Myocyte (in vitro differentiated cells): ENCODE data around the gene ANKMY1. TPM values are rescaled to one million over a fixed set of nuclear protein-coding genes. Genes with fewer than 3 reads are reported as not detected.
"Not testable (repeated sequence)": the region's sequence is repeated elsewhere in the genome, so short reads cannot be mapped to it uniquely, and the experiment has no call there.

Experiments
- DNase-seq: peaks from one replicate; pipeline ENCODE4 v3.0.0-alpha.2; 2012; ENCODE audit warnings: low read depth
- total RNA-seq: library from RNA; depleted of rRNA; stranded (reverse); fragments of >200 nt; gene quantifications from 2 replicates; pipeline ENCODE4 v1.2.3, GENCODE V29; 2014

The ANKMY1 gene
- total RNA-seq, 1 donor from 2014 or later = 5.3 TPM

- no peak for DNase-seq
These were observed 34.1 kb downstream of the ANKMY1 start for GRCh38 chr2:240523451-240524281.

GRCh38 chr2:240522406-240522805 is 35.4 kb downstream of the ANKMY1 start:
- no peak for DNase-seq

GRCh38 chr2:240521885-240522284 is 35.9 kb downstream of the ANKMY1 start:
- not testable (repeated sequence) for DNase-seq

DNA sequence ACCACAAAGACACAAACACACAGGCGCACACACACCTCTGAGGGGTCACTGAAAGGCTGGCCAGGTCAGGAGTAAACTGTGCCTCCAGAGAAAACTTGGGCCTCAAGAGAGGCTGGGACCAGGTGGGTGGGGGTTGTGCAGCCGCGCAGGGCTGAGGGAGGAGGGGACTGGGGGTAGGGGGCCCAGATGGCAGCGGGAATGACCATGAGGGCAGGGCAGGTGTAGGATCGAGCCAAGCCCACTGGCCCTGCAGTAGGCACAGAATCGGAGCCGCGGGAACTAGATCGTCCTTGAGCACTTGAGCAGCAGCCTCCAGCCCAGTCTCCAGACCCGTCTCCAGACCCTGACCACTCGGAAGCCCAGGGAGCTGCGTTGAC is 36.8 kb downstream of the ANKMY1 start:
- DNase-seq = no peak

GRCh38 chr2:240520130-240520973 is 37.4 kb downstream of the ANKMY1 start:
- no peak for DNase-seq

GRCh38 chr2:240519396-240520129 is 38.2 kb downstream of the ANKMY1 start:
- no peak for DNase-seq

DNA sequence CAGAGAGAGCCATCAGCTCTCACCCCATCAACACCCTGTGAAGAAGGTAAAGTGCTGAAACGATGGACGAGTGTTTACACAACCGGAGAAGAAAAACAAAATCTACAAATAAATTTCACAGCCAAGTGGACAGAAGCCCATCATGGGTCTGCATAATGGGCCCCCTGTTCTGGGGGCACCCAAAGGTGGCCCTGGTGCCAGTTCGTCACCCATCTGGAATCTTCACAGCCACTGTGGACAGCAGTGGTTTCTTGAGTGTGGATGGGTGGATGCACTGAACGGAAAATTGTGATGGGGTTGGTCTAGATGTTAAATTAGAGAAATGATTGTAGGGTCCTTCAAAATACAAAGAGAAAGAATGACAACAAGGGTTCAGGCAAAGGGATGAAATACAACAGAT is 38.8 kb downstream of the ANKMY1 start:
- no peak for DNase-seq

GRCh38 chr2:240517342-240517741 is 40.4 kb downstream of the ANKMY1 start:
- DNase-seq = no peak

DNA sequence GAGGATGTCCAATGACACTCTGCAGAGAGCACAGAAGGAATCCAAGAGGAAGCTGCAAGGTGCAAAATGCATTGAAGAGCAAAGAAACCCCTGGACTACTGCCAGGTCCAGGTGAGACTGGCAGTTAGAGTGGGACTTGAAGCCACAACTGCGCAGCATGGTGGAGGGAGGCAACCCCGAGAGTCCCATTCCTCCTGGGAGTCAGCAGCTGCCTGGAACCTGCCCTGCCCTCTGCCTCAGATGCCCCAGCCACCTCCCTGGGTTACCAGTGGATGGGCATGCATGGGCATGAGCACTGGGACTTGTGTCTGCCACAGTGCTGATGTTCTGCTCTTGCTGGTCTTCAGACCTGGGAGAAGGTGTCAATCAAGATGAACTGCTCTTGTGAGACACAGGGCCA is 43.2 kb downstream of the ANKMY1 start:
- no peak for DNase-seq

DNA sequence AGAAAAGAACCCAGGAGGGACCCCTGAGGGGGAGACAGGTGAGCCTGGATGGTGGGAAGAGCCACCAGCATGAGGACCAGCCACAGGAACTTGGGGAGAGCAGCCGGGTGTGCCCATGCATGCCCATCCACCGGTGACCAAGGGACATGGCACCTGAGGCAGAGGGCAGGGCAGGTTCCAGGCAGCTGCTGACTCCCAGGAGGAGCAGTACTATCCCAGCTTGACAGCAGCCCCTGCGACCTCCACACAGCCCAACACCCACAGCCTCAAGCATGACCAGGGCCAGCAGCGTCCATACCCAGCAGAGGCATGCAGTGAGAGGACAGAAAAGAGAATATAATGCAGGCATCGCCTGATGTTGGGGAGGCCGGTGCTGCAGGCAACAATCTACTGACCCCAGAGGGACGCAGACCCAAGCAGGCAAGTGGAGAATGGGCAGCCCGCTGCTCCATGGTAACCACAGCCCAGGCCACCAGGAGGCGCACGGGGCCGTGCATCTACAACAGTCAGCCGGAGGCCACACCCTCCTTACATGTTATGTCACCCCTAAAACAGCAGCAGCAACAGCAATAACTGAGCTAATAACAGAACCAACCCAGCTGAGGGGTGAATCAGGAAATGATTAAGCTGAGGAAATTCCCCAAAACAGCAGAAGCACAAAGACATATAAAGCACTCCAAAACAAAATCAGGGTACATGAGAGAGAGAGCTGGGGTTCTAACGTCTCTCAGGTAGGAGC is 44.1 kb downstream of the ANKMY1 start:
- peak; percentile 75 for DNase-seq

DNA sequence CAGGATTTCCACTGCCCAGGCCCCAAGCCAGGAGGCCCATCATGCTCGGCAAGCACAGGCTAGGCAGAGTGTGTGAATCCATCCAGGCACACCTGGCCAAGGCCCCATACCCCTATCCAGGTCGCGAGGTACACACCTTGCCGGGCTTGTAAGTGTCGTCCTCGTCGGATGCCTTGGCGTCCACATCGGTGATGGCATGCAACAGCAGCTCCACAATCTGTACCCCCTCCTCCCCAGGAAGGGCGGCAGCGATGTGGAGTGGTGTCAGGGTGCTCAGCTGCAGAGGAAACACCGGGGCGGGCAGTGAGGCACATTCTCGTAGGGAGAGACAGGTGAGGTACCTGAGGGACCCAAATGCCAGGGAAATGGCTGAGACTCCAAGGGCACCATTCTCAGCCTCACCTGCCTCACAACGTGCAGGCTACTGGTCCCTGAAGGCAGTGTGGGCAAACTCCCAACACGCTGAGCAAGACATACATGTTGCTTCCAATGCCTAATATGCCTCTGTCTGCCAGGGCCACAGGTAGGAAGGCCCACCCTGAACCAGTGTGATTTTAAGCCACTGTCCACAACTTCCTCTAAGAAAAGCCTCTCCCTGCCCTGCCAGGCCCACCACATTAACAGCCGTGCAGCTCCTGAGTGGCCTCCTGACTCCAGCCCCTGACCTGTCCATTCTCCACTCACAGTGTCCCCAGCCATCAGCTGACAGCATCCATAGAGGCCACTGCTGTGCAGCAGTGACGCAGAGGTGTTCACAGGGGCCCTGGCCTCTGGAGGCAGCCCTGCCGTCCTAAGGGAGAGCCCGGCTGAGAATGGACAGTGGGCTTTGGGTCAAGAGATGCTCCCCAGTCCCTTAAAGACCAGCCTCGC is 44.9 kb downstream of the ANKMY1 start:
- DNase-seq = no peak

DNA sequence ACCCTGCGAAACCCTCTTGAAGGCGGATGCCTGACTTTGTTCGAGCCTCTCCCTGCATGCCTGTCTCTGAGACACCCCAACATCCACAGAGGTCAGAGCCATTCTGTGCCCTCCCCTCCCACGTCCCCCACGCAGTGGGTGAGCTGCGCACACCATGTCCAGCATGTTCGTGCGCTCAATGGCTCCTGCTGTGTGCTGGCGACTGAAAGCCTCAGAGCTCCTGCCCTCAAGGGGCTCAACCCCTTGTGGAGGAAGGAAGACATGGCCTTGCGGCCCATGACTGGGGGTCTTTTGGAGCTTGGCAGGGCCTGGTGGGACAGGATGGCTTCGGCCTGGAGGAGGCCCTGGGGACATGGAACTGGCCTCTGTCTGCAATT is 45.7 kb downstream of the ANKMY1 start:
- no peak for DNase-seq

- DNase-seq = no peak
These were observed 46.3 kb downstream of the ANKMY1 start for GRCh38 chr2:240511351-240512108.

- no peak for DNase-seq
These were observed 47.1 kb downstream of the ANKMY1 start for GRCh38 chr2:240510513-240511210.

DNA sequence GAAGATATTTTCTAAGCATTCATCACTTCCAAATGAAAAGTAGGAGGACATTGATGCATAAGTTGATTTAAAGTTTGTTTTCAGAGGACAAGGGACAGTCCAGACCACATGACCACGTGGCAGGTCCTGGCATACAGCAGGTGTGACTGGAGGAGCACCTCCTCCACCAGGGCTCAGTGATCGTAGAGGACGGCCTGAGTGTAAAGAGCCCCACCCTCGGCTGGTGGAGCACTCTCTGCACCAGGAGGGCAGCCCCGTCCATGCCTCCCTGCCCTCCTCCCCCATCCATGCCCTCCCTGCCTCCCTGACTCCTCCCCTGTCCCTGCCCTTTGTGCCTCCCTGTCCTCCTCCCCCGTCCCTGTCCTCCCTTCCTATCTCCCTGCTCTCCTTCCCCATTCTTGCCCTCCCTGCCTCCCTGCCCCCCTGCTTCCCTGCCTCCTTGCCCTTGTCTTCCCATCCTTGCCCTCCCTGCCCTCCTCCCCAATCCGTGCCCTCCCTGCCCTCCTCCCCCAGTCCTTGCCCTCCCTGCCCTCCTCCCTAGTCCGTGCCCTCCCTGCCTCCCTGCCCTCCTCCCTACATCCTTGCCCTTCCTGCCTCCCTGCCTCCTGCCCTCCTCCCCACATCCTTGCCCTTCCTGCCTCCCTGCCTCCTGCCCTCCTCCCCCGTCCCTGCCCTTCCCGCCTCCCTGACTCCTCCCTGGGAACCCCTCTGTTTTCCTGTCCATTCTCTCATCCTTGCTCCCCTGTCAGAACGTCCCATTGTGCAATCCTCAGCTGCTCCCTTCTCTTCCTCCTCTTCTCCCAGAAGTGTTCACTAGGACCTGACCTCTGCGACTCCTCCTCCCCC is 47.9 kb downstream of the ANKMY1 start:
- no peak for DNase-seq

- no peak for DNase-seq
These were observed 48.8 kb downstream of the ANKMY1 start for GRCh38 chr2:240508832-240509545.

GRCh38 chr2:240507778-240508251 is 50.0 kb downstream of the ANKMY1 start:
- no peak for DNase-seq
